ENCODE measurements around the gene ABCD3. TPM values are rescaled to one million over a fixed set of nuclear protein-coding genes. Genes with fewer than 3 reads are reported as not detected.

Gene ABCD3
- polyA plus RNA-seq, 4 donors: 60.4 to 84.0 (median 68.8) TPM

DNA sequence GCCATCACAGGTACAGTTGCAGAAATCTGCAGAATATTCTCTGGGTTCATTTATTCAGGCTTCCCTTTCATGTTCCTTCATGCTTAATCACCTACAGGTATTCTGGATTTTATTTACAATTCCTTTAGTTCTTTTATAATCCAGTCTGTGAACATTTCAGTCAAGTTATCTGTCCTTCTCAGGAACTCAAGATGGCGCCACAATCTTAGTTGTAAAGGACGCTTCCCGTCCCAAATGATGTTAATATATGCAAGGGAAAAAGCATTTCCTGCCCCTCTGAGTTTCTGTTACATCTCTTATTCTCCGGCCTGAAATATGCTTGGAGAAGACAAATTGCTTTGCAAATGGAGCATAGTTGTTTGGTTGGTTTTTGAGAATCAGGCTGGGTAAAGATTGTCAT, 104.1 kb downstream of the ABCD3 start:
- peak in 1 of 4 donors; percentile 53 for DNase-seq (ENCODE audit: low read depth in 4 of 4, low spot score in 3 of 4)

DNA sequence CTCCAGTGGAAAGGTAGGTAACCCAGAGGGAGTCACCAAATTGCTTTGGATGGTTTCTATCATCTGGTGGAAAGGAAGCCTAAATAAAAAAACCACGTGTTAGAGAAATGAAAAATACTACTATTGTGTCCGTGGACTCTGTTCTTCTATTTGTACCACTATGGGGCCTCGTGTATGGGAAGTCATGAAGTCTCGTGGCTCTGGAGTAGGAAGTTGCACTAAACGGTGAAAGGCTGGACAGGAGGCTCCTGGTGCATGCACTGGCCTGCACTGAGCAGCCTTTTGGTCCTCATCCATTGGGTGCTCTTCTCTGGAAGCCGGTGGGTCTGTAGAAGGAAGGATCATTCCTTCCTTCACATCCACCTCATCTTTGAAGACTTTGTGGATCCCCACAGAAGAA, 106.3 kb downstream of the ABCD3 start:
- no peak for DNase-seq (ENCODE audit: low read depth in 4 of 4, low spot score in 3 of 4)

- no peak for DNase-seq (ENCODE audit: low read depth in 4 of 4, low spot score in 3 of 4)
Measured at GRCh38 chr1:94526152-94526980, 108.2 kb downstream of the ABCD3 start.

GRCh38 chr1:94527447-94528031, 109.3 kb downstream of the ABCD3 start:
- DNase-seq (ENCODE audit: low read depth in 4 of 4, low spot score in 3 of 4): peak in 1 of 4 donors; percentile 12

- DNase-seq (ENCODE audit: low read depth in 4 of 4, low spot score in 3 of 4): no peak
Measured at GRCh38 chr1:94528299-94528698, 110.1 kb downstream of the ABCD3 start.

GRCh38 chr1:94528826-94529225, 110.6 kb downstream of the ABCD3 start:
- no peak for DNase-seq (ENCODE audit: low read depth in 4 of 4, low spot score in 3 of 4)

DNA sequence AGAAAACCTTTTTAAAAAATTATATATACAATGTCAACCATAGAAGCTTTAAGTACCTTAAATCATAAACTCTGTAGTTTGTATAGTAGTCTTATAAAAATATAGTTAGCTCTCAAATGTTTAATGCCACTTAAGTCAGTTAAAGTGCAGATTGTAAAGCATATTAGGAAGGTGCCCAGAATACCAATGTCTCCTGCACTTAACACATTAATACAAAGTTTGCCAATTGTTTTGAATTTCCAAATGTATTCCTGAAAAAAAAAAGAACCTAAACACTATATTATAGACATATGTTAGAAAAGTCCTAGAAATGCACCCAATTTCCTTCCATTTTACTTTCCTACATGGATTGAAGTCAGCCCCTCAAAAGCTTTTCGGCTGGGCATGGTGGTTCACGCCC, 111.2 kb downstream of the ABCD3 start:
- no peak for DNase-seq (ENCODE audit: low read depth in 4 of 4, low spot score in 3 of 4)

DNA sequence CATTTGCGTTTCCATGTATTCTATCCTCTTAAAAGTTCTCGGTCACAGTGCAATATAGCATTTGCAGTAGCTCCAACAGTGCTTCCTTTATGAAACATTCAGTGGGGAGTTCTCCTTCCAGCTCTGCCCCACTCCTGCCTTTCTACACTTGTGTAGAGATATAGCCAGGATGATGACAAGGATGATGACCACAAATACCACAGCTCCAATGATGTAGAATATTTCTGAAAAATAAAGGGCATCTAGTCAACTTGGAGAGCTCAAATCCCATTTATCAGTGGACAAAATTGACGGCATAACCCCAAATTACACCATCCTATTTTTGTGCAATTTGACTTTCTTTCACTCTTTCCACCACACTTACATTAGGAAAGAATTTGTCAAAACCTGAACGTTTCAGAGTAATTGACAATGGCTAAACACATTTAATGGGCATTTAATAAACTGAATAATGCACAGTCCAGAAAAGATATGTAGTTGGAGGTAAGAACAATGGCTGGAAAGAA, 112.2 kb downstream of the ABCD3 start:
- DNase-seq (ENCODE audit: low read depth in 4 of 4, low spot score in 3 of 4): no peak

GRCh38 chr1:94531664-94532063, 113.5 kb downstream of the ABCD3 start:
- no peak for DNase-seq (ENCODE audit: low read depth in 4 of 4, low spot score in 3 of 4)

GRCh38 chr1:94532077-94532476, 113.9 kb downstream of the ABCD3 start:
- DNase-seq (ENCODE audit: low read depth in 4 of 4, low spot score in 3 of 4): no peak

DNA sequence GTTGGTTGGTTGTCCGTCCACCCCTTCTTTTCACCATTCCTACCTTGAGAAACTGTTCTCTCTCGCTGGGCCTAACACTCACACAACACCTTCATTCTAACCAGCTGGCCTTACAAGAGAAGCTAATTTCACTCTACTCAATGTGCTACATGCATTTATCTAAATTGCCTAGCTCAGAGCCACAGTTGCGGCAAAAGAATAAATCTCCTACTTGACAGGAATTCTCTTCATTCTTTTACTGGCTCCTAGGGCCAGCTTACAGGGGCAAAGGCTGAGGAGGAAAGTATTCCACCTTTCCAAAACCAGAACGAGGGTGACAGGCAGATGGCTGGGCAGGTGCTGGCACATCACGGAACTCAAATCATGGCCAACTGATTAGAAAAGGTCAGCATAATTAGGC, 116.9 kb downstream of the ABCD3 start:
- no peak for DNase-seq (ENCODE audit: low read depth in 4 of 4, low spot score in 3 of 4)

- DNase-seq (ENCODE audit: low read depth in 4 of 4, low spot score in 3 of 4): no peak
Measured at GRCh38 chr1:94535879-94536278, 117.7 kb downstream of the ABCD3 start.

DNA sequence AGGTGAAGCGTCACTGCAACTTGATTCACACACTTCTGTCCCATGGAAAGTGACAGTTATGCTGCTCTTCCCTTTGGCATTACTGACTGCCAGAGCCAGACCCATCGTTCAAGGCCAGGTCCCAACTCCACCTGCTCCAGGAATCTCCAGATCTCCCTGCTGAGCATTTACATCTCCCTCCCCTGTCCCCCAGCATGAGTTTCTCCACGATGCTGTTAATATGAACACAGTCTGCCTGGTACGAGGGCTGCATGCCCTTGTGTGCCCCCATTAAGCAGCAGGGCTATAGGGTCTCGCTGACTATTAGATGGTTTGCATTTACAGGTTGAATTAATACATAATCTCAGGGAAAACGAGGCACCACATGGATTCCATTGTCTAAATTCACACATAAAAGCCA, 119.1 kb downstream of the ABCD3 start:
- DNase-seq (ENCODE audit: low read depth in 4 of 4, low spot score in 3 of 4): no peak

- no peak for DNase-seq (ENCODE audit: low read depth in 4 of 4, low spot score in 3 of 4)
Measured at GRCh38 chr1:94538243-94538827, 120.1 kb downstream of the ABCD3 start.

GRCh38 chr1:94539496-94539895, 121.3 kb downstream of the ABCD3 start:
- no peak for DNase-seq (ENCODE audit: low read depth in 4 of 4, low spot score in 3 of 4)

- no peak for DNase-seq (ENCODE audit: low read depth in 4 of 4, low spot score in 3 of 4)
Measured at GRCh38 chr1:94540440-94541245, 122.5 kb downstream of the ABCD3 start.

DNA sequence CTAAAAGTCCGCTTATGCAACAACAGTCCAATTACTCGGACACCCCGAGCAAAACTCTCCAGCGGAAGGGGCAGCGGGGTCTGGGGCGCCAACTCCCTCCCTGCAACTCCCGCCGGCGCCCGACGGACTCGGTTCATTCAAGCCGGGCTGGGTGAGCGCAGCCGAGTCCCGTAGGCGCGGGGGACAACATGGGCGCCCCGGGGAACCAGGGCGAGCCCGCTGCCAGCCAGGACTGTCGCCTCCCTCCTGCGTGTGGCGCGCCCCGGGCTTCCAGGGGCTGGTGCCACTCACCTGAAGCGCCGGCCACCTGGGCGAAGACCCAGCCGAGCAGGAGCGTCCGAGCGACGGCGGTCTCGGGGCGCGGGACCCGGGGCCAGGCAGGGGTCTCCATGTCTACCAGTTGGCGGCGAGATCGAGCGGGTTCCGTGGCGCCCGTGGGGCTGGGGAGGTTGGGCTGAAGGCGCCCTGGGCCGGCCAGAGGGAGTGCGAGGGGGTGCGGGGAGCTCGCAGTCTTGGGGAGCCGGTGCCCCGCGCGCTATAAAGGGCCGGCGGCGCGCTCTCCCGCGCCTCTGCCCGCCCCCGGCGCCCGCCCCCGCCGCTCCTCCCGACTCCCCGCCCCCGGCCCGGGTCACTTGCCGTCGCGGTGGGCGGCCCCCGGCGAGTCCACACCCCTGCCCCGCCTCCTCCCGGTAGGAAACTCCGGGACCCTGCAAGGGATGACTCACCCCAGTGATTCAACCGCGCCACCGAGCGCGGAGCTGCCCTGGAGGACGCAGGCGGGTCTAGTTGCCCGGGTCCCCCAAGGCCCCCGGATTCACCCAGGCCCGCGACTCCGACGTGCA, 123.3 kb downstream of the ABCD3 start, which contains the start of gene F3:
TSS of gene F3 (minus strand) at position 514 of the 842 bp plus-strand sequence. CDS start at position 391, 123 bp downstream.
- DNase-seq (ENCODE audit: low read depth in 4 of 4, low spot score in 3 of 4): peak; percentile 62 to 70 (median 65)

DNA sequence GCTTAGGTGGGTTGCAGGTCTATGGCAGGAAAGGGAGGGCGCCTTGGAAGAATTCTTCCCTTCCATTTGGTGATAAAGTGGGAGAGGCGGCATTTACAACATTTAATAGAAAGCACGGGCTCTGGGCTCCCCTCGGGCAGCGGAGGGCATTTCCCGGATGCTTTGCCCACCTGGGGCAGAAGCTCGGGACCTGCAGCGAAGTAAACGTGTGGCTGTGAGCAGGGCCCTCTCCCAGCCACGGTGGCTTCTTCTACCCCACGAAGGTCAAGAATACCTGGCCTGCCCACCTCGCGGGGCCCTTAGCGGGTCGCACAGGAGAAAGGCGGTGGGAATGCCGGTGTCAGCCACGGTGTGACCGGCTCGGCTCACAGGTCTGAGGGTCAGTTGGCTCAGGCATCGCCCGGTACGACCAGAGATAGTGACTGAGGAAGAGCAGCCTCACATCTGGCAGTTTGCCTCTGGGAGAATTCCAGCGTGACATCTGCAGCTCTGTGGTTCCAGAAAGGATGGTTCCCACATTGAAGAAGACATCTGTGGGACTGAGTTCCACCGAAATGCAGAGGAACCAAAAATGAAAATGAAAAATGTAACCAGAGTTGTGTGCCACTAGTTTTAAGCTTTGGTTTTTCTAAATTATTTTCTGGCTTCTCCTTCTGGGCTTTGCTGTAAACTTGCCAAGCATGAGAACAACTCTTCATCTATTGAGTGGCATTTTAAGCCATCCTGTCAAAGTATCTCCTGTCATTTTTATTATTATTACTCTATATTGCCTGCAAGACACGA, 124.1 kb downstream of the ABCD3 start:
- peak in 1 of 4 donors; percentile 5 for DNase-seq (ENCODE audit: low read depth in 4 of 4, low spot score in 3 of 4)

DNA sequence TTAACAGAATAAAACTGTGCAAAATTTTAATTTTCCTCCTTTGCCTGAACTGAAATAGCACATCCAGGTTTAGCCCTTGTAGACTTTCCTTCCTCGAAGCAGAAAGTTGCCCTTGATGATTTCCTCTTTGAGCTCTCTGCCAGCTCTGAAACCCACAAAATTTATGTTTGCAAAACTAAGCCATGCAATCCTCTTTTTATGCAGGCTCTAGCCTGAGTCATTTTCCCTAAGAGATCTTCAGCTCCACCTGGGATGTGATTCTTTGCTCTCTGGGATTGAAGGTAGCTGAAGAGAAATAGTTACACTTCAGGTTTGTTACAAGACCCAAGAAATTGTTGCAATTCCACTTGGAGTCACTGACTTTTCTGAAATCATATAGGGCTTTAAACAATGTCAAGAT, 124.8 kb downstream of the ABCD3 start:
- DNase-seq (ENCODE audit: low read depth in 4 of 4, low spot score in 3 of 4): no peak

All from right renal pelvis (tissue), 4 donors.